ENCODE measurements around the gene AMZ1.

The AMZ1 gene

GRCh38 chr7:2751086-2751485, 63.1 kb downstream of the AMZ1 start:
- no peak for DNase-seq (ENCODE audit: low spot score)

GRCh38 chr7:2753148-2753547, 65.1 kb downstream of the AMZ1 start:
- DNase-seq (ENCODE audit: low spot score), result no peak

- peak; percentile 79 for DNase-seq (ENCODE audit: low spot score)
Observed at GRCh38 chr7:2754086-2754485, 66.1 kb downstream of the AMZ1 start.

GRCh38 chr7:2754912-2755311, 66.9 kb downstream of the AMZ1 start:
- DNase-seq (ENCODE audit: low spot score), result no peak

- DNase-seq (ENCODE audit: low spot score), result no peak
Observed at GRCh38 chr7:2755531-2755930, 67.5 kb downstream of the AMZ1 start.

- peak; percentile 50 for DNase-seq (ENCODE audit: low spot score)
Observed at GRCh38 chr7:2757361-2757903, 69.4 kb downstream of the AMZ1 start.

GRCh38 chr7:2757904-2758672, 70.1 kb downstream of the AMZ1 start:
- peak; percentile 65 for DNase-seq (ENCODE audit: low spot score)

GRCh38 chr7:2758673-2759616, 70.9 kb downstream of the AMZ1 start:
- no peak for DNase-seq (ENCODE audit: low spot score)

GRCh38 chr7:2759736-2760097, 71.7 kb downstream of the AMZ1 start:
- no peak for DNase-seq (ENCODE audit: low spot score)

GRCh38 chr7:2760098-2760889, 72.3 kb downstream of the AMZ1 start:
- peak; percentile 46 for DNase-seq (ENCODE audit: low spot score)

- DNase-seq (ENCODE audit: low spot score), result no peak
Observed at GRCh38 chr7:2761131-2761624, 73.2 kb downstream of the AMZ1 start.

- DNase-seq (ENCODE audit: low spot score), result no peak
Observed at GRCh38 chr7:2761801-2762497, 73.9 kb downstream of the AMZ1 start.

- DNase-seq (ENCODE audit: low spot score), result peak; percentile 22
Observed at GRCh38 chr7:2763597-2763996, 75.6 kb downstream of the AMZ1 start.

GRCh38 chr7:2764621-2765020, 76.6 kb downstream of the AMZ1 start:
- no peak for DNase-seq (ENCODE audit: low spot score)

Data from pons (tissue), 1 donor.